Panc1 (cell line): ENCODE measurements around the gene CALHM4. TPM values are rescaled to one million over a fixed set of nuclear protein-coding genes. Genes with fewer than 3 reads are reported as not detected.

Experiments
- ATAC-seq: fragments of 200-7000 bp; cut with Tn5 transposase; 2 replicates; pipeline ENCODE4 v1.9.1; 2020; ENCODE audit warnings: mild to moderate bottlenecking, moderate library complexity
- BruUV-seq: library from RNA; stranded (reverse); fragments of 400-500 nt; replicated peaks from 2 replicates; lab custom pipeline; 2021; lab: Mats Ljungman, UMichigan
- CTCF ChIA-PET: fragments of 300-600 bp; sonication (Branson Sonifier 250); formaldehyde crosslinking; loops from one replicate; lab custom pipeline; 2022; ENCODE audit warnings: antibody characterized with exemption; lab: Charles Lee
- POLR2A ChIA-PET: fragments of 300-600 bp; sonication (Branson Sonifier 250); formaldehyde crosslinking; loops from one replicate; lab custom pipeline; 2022; ENCODE audit warnings: antibody characterized with exemption; lab: Charles Lee
- DNase-seq: peaks from one replicate; pipeline ENCODE4 v3.0.0-alpha.2; 2010; ENCODE audit warnings: low read depth, low spot score
- H3K27ac ChIP-seq: 2 replicates; pipeline ENCODE4 v1.5.1; 2011; ENCODE audit warnings: mild to moderate bottlenecking, low read length, inconsistent platforms
- H3K27me3 ChIP-seq: fragments of 200-500 bp; sonication (Bioruptor generic); 2 replicates; pipeline ENCODE4 v1.6.0; 2014; ENCODE audit warnings: low read length, inconsistent platforms; ENCODE audit not compliant: control insufficient read depth, insufficient read depth
- H3K36me3 ChIP-seq: fragments of 200-500 bp; sonication (Bioruptor generic); 2 replicates; pipeline ENCODE4 v1.5.1; 2014; ENCODE audit warnings: inconsistent platforms, mild to moderate bottlenecking, low read length, moderate library complexity; ENCODE audit not compliant: control insufficient read depth, insufficient read depth
- H3K4me1 ChIP-seq: 2 replicates; pipeline ENCODE4 v1.5.1; 2011; ENCODE audit warnings: inconsistent platforms, mild to moderate bottlenecking, low read length, moderate library complexity; ENCODE audit not compliant: control insufficient read depth, insufficient read depth
- H3K4me3 ChIP-seq, 2 experiments: 2 replicates each; pipeline ENCODE4 v1.5.1; 2011 to 2012; ENCODE audit warnings: low read depth in 2 of 2, low read length in 2 of 2, mild to moderate bottlenecking in 2 of 2, inconsistent platforms in 1 of 2, moderate library complexity in 1 of 2
- H3K9me3 ChIP-seq: fragments of 200-500 bp; sonication (Bioruptor generic); 2 replicates; pipeline ENCODE4 v1.5.1; 2014; ENCODE audit warnings: low read depth, mild to moderate bottlenecking, inconsistent platforms, low read length, moderate library complexity; ENCODE audit not compliant: control insufficient read depth, insufficient read depth
- CTCF ChIP-seq: fragments of 450-650 bp; IDR thresholded peaks from 2 replicates; pipeline ENCODE4 v1.5.1; 2017; ENCODE audit warnings: mild to moderate bottlenecking
- POLR2AphosphoS5 ChIP-seq: IDR thresholded peaks from 2 replicates; pipeline ENCODE4 v1.6.1; 2012; ENCODE audit warnings: mild to moderate bottlenecking, low read depth, low read length, moderate library complexity
- REST ChIP-seq, 2 experiments: IDR thresholded peaks; 2 replicates each; pipeline ENCODE4 v1.6.1; 2011 to 2012; ENCODE audit warnings: low read depth in 2 of 2, control low read depth in 1 of 2, low read length in 1 of 2, mild to moderate bottlenecking in 1 of 2, moderate library complexity in 1 of 2; ENCODE audit not compliant: insufficient read depth in 1 of 2
- SIN3A ChIP-seq: IDR thresholded peaks from 2 replicates; pipeline ENCODE4 v1.6.1; 2012; ENCODE audit warnings: low read depth, mild to moderate bottlenecking, low read length, moderate library complexity, borderline replicate concordance; ENCODE audit not compliant: insufficient read depth
- TCF7L2 ChIP-seq: IDR thresholded peaks from 2 replicates; pipeline ENCODE4 v1.6.1; 2011; ENCODE audit warnings: mild to moderate bottlenecking, low read depth, low read length, inconsistent platforms
- in situ Hi-C: cut with HindIII; loops from 2 replicates; pipeline ENCODE4 v1.10.0; 2016; ENCODE audit warnings: low sequenced_read_pairs, low pct_unique_long_range_greater_than_20kb
- intact Hi-C: fragments of 100-400 bp; cut with micrococcal nuclease; formaldehyde crosslinking; loops from one replicate; pipeline ENCODE4 v1.10.0; 2022; ENCODE audit not compliant: unreplicated experiment
- total RNA-seq: library from RNA; stranded (reverse); gene quantifications from one replicate; pipeline ENCODE4 v1.2.1, GENCODE V29; 2021; ENCODE audit not compliant: unreplicated experiment

The CALHM4 gene
- total RNA-seq, 1 experiment from 2014 or later, result not detected

- no TSS peak for BruUV-seq
- intact Hi-C loops, result no loop called here
- Histone ChIP-seq H3K36me3 (no peaks in the 10 kb centered on the region), H3K4me1 (no peaks in the 10 kb centered on the region), H3K9me3 (no peaks in the 10 kb centered on the region), H3K27me3 (peaks cover 49% of the 10 kb centered on the region), H3K4me3 (no peak overlapping the region), H3K27ac (no peak overlapping the region)
- no peak for ATAC-seq
- ChIA-PET POLR2A (no interaction called here), CTCF (no interaction called here)
- TF ChIP-seq CTCF (no peak), REST (IDR thresholded peaks at IDR 0.05; ENCODE audit: insufficient read depth in 1 of 2, low read depth in 2 of 2, low read length in 1 of 2) (no peak), TCF7L2 (no peak), POLR2AphosphoS5 (no peak), SIN3A (no peak)
- in situ Hi-C loops, result no loop called here
- no peak for DNase-seq
Measured at GRCh38 chr6:116530436-116530835, 23.1 kb upstream of the CALHM4 start.

- ATAC-seq (peak; percentile 90), DNase-seq (peak; percentile 52)
- CTCF ChIA-PET, result interaction anchor here (0.5 to 2.0 kb wide), 2 partner anchors 213 to 244 kb away, joined by 5 to 13 read pairs; no protein-coding TSS in a partner anchor
- Histone ChIP-seq H3K4me1 (no peaks in the 10 kb centered on the region), H3K9me3 (no peaks in the 10 kb centered on the region), H3K27ac (no peak overlapping the region), H3K27me3 (peaks cover 41% of the 10 kb centered on the region), H3K4me3 (no peak overlapping the region), H3K36me3 (no peaks in the 10 kb centered on the region)
- intact Hi-C loops, result loop anchor here (1.0 kb wide), 1 partner anchor 245 kb away; no protein-coding TSS in a partner anchor
- POLR2A ChIA-PET, result no interaction called here
- BruUV-seq, result no TSS peak
- in situ Hi-C loops, result no loop called here
- TF ChIP-seq CTCF (peak; percentile 87), POLR2AphosphoS5 (no peak), REST (IDR thresholded peaks at IDR 0.05; ENCODE audit: insufficient read depth in 1 of 2, low read depth in 2 of 2, low read length in 1 of 2) (no peak)
Measured at GRCh38 chr6:116531675-116532570, 21.6 kb upstream of the CALHM4 start.
